ENCODE results near the gene SCAPER. TPM values are rescaled to one million over a fixed set of nuclear protein-coding genes. Genes with fewer than 3 reads are reported as not detected.

Gene SCAPER
- polyA plus RNA-seq, 1 experiment = 5.4 TPM

GRCh38 chr15:76585576-76585897 is 319.6 kb downstream of the SCAPER start:
- POLR2A ChIA-PET = no interaction called here
- TF ChIP-seq CTCF (IDR thresholded peaks at IDR 0.05; ENCODE audit: low read depth, low read length) = no peak
- no peak overlapping the region for H3K4me3 ChIP-seq (ENCODE audit: low read depth, low read length)
- no peaks in the 10 kb centered on the region for H3K9me3 ChIP-seq (ENCODE audit: control insufficient read depth, insufficient read depth, low read length)
- no peak overlapping the region for H3K27ac ChIP-seq (ENCODE audit: low read depth, low read length)
- CTCF ChIA-PET = no interaction called here
- H3K27me3 ChIP-seq (ENCODE audit: control insufficient read depth, insufficient read depth, low read length) = no peaks in the 10 kb centered on the region
- DNase-seq (ENCODE audit: low read depth, low spot score) = no peak

- CTCF ChIA-PET = no interaction called here
- no peaks in the 10 kb centered on the region for H3K27me3 ChIP-seq (ENCODE audit: control insufficient read depth, insufficient read depth, low read length)
- H3K27ac ChIP-seq (ENCODE audit: low read depth, low read length) = no peak overlapping the region
- no peak for DNase-seq (ENCODE audit: low read depth, low spot score)
- H3K4me3 ChIP-seq (ENCODE audit: low read depth, low read length) = no peak overlapping the region
- TF ChIP-seq CTCF (IDR thresholded peaks at IDR 0.05; ENCODE audit: low read depth, low read length) = no peak
- POLR2A ChIA-PET = no interaction called here
- H3K9me3 ChIP-seq (ENCODE audit: control insufficient read depth, insufficient read depth, low read length) = no peaks in the 10 kb centered on the region
These were observed 320.1 kb downstream of the SCAPER start for GRCh38 chr15:76584868-76585575.

DNA sequence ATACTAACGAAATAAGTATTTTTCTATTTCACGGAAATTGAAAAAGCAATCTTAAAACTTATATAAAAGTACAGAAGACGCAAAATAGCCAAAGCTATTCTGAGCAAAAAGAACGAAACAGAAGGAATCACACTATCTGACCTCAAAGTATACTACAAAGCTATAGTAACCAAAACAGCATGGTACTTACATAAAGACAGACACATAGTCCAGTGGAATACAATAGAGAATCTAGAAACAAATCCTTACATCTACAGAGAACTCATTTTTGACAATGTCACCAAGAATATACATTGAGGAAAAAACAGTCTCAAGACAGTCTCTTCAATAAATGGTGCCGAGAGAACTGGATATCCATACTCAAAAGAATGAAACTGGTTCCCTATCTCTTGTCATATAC is 322.6 kb downstream of the SCAPER start:
- DNase-seq (ENCODE audit: low read depth, low spot score) = no peak
- Histone ChIP-seq H3K27me3 (ENCODE audit: control insufficient read depth, insufficient read depth, low read length) (no peaks in the 10 kb centered on the region), H3K27ac (ENCODE audit: low read depth, low read length) (no peak overlapping the region), H3K4me3 (ENCODE audit: low read depth, low read length) (no peak overlapping the region), H3K9me3 (ENCODE audit: control insufficient read depth, insufficient read depth, low read length) (no peaks in the 10 kb centered on the region)
- CTCF ChIA-PET = no interaction called here
- no peak for TF ChIP-seq CTCF (IDR thresholded peaks at IDR 0.05; ENCODE audit: low read depth, low read length)
- POLR2A ChIA-PET = no interaction called here

DNA sequence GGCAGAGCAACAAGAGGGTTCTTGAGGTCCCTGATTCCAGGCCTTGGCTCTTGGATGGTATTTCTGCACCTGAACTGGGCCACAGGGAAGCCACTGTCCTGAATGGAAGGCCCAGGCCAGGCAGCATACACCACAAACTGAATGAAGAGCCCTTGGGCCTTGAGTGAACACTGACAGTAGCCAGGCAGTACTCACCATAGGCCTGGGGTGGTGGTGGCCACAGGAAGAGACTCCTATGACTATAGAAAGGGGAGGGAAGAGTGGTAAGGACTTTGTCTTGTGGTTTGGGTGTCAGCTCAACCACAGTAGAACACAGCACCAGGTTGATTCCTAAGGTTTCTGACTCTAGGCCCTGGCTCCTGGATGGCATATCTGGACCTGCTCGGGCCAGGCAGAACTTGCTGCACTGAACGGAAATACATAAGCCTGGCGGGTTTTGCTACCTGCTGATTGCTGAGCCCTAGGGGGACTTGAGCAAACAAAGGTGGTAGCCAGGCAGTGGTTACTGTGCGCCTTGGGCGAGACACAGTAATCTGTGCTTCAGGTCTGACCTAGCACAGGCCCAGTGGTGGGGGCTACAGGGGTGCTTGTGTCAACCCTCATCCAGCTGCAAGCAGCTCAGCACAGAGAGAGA is 327.1 kb downstream of the SCAPER start:
- ChIA-PET POLR2A (no interaction called here), CTCF (no interaction called here)
- Histone ChIP-seq H3K27ac (ENCODE audit: low read depth, low read length) (no peak overlapping the region), H3K4me3 (ENCODE audit: low read depth, low read length) (no peak overlapping the region), H3K27me3 (ENCODE audit: control insufficient read depth, insufficient read depth, low read length) (no peaks in the 10 kb centered on the region), H3K9me3 (ENCODE audit: control insufficient read depth, insufficient read depth, low read length) (no peaks in the 10 kb centered on the region)
- no peak for TF ChIP-seq CTCF (IDR thresholded peaks at IDR 0.05; ENCODE audit: low read depth, low read length)
- DNase-seq (ENCODE audit: low read depth, low spot score) = no peak

DNA sequence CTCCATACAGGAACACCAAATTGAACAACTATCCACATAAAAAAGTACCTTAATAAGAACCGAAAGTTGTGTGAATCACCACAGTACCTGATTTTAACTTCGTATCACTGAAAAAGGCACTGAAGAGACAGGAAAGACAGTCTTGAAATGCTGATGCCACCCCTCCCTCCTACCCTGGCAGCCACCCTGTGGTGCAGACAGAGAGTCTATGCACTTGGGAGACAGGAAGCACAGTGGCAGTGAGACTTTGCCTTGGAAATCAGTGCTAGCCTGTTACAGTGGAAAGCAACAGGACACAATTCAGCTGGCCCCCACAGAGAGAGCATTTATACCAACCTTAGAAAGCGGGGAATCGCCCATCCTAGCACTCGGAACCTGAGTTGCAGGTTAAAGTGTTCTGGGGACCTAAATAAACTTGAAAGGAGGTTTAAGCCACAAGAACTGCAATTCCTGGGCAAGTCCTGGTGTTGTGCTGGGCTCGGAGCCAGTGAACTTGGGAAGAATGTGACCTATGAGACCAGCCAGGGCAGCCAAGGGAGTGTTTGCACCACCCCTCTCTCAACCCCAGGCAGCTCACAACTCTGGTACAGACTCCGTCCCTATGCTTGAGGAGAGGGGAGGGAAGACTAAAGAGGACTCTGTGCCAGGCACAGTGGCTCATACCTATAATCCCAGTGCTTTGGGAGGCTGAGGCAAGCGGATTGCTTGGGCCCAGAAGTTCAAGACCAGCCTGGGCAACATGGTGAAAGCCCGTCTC is 328.4 kb downstream of the SCAPER start:
- POLR2A ChIA-PET = no interaction called here
- Histone ChIP-seq H3K9me3 (ENCODE audit: control insufficient read depth, insufficient read depth, low read length) (no peaks in the 10 kb centered on the region), H3K4me3 (ENCODE audit: low read depth, low read length) (no peak overlapping the region), H3K27me3 (ENCODE audit: control insufficient read depth, insufficient read depth, low read length) (no peaks in the 10 kb centered on the region), H3K27ac (ENCODE audit: low read depth, low read length) (no peak overlapping the region)
- peak; percentile 29 for DNase-seq (ENCODE audit: low read depth, low spot score)
- CTCF ChIA-PET = no interaction called here
- TF ChIP-seq CTCF (IDR thresholded peaks at IDR 0.05; ENCODE audit: low read depth, low read length) = no peak
